Subcutaneous abdominal adipose tissue (tissue), 5 donors: Measurements from ENCODE around the gene P3H2.
A peak's percentile ranks its signal among the peaks of the same experiment; 100 is the strongest.
"Not testable (repeated sequence)": the region's sequence is repeated elsewhere in the genome, so short reads cannot be mapped to it uniquely, and the experiment has no call there.

Experiments used
- H3K27ac ChIP-seq: one replicate; pipeline ENCODE4 v1.7.0; 2013; ENCODE audit warnings: low read depth, mild to moderate bottlenecking, inconsistent platforms, low read length, moderate library complexity
- H3K27me3 ChIP-seq, 5 donors: one replicate each; pipeline ENCODE4 v1.7.0; 2013; ENCODE audit warnings: low read length in 5 of 5, inconsistent platforms in 1 of 5; ENCODE audit not compliant: control insufficient read depth in 5 of 5, insufficient read depth in 4 of 5
- H3K36me3 ChIP-seq, 5 donors: one replicate each; pipeline ENCODE4 v1.7.0; 2013; ENCODE audit warnings: low read length in 5 of 5; ENCODE audit not compliant: control insufficient read depth in 5 of 5, insufficient read depth in 5 of 5
- H3K4me1 ChIP-seq, 5 donors: one replicate each; pipeline ENCODE4 v1.7.0; 2013; ENCODE audit warnings: low read length in 5 of 5, mild to moderate bottlenecking in 3 of 5, moderate library complexity in 1 of 5; ENCODE audit not compliant: control insufficient read depth in 5 of 5, insufficient read depth in 5 of 5
- H3K4me3 ChIP-seq, 5 donors: one replicate each; pipeline ENCODE4 v1.7.0; 2013; ENCODE audit warnings: low read length in 5 of 5, low read depth in 1 of 5
- H3K9ac ChIP-seq, 5 donors: one replicate each; pipeline ENCODE4 v1.7.0; 2013; ENCODE audit warnings: low read length in 5 of 5, mild to moderate bottlenecking in 4 of 5, moderate library complexity in 3 of 5
- H3K9me3 ChIP-seq, 5 donors: one replicate each; pipeline ENCODE4 v1.7.0; 2013; ENCODE audit warnings: low read length in 5 of 5; ENCODE audit not compliant: control insufficient read depth in 5 of 5
- donor health status: healthy.
- donor health status: healthy.
- donor health status: healthy.
- donor health status: healthy.
- donor health status: healthy.

P3H2 gene

DNA sequence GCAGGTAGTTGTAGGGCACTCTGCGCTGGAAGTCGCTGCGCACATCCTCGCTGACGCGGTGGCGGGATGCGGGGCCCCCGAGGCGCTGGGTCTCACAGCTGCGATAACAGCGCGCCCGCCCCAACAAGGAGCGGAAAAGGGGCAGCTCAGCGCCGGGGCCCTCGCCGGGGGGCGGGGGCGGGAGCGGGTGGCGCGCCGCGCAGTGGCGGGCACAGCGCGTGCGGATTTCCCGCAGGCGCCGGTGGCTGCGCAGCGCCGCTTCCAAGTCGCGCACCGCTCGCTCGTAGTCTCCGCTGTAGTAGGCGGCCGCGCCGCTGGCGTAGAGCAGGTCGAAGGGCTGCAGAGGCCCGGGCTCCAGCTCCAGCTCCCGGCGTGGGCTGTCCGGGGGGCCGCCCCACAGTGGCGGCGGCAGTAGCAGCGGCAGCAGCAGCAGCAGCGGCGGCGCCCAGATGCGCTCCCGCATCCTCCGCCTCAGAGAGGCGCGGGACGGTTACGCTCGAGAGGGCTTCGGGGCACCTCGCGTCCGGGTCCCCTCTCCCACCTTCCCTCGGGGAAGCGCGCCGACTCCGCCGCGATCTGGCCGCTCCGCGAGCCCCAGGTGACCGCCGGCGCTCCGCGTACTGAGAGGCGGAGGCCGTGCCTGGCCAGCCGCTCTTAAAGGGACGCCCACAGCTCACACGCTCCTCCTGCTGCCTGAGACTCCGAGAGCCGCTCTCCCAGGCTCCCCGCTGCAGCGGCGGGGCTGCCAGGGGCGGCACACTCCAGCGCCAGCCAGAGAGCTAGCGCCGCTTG is at the start of gene P3H2:
Gene P3H2 (minus strand): TSS at position 629 of the 792 bp plus-strand sequence. CDS start 166 bp downstream, at position 463.
- Histone ChIP-seq H3K9ac (peak within 1 kb of the TSS in 1 of 5 donors; percentile 72), H3K4me3 (peak within 1 kb of the TSS; percentile 67 to 86 (median 75)), H3K27ac (peak within 1 kb of the TSS; percentile 25), H3K36me3 (no peaks in the 10 kb centered on the region), H3K4me1 (peaks cover 0 to 19% (median 16%) of the 10 kb centered on the region in 5 donors), H3K27me3 (peaks cover 0 to 28% (median 2%) of the 10 kb centered on the region in 5 donors), H3K9me3 (no peaks in the 10 kb centered on the region)

DNA sequence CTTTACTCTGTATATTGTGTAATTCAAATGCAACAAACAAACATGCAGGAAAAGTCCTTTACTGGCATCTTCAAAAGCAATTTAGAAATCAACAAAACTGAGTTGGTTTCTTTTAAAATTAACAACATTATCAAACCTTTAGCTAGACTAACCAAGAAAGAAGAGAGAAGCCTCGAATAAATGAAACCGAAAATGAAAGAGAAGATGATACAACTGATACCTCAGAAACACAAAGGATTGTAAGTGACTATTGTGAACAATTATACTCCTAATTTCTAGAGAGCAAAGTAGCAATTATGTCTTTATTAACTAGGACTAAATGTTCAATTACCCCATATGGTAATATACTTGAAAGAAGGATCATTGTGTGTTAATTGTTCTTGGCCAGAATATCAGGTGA is 49.2 kb upstream of the P3H2 start:
- Histone ChIP-seq H3K9ac (no peak overlapping the region), H3K36me3 (no peaks in the 10 kb centered on the region), H3K9me3 (no peaks in the 10 kb centered on the region), H3K4me3 (peak overlapping the region in 3 of 5 donors; percentile 6 to 43 (median 13)), H3K4me1 (peaks cover 0 to 5% (median 2%) of the 10 kb centered on the region in 5 donors), H3K27me3 (no peaks in the 10 kb centered on the region), H3K27ac (peak overlapping the region; percentile 12)

DNA sequence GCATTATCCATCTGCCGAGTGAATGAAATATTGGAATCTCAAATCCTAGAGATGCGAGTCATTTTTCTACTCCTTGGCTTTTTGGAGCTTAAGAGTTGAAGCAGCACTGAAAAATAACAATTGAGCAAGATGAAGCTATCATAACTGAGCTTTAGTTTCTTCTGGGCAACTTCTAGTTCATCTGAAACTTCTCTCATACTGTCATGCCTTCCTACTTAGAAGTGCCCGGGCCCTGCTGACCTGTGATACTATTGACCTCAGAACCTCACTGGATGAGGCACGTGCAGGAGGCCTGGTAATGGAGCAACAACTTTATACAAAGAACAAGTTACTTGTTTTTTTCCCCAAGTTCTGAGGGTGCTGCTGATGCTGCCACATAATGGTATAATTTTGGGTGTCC is 48.5 kb upstream of the P3H2 start:
- peak overlapping the region; percentile 12 for H3K27ac ChIP-seq
- H3K4me3 ChIP-seq, result no peak overlapping the region
- H3K9ac ChIP-seq, result no peak overlapping the region
- no peaks in the 10 kb centered on the region for H3K27me3 ChIP-seq
- H3K36me3 ChIP-seq, result no peaks in the 10 kb centered on the region
- no peaks in the 10 kb centered on the region for H3K9me3 ChIP-seq
- peaks cover 0 to 5% (median 2%) of the 10 kb centered on the region in 5 donors for H3K4me1 ChIP-seq

DNA sequence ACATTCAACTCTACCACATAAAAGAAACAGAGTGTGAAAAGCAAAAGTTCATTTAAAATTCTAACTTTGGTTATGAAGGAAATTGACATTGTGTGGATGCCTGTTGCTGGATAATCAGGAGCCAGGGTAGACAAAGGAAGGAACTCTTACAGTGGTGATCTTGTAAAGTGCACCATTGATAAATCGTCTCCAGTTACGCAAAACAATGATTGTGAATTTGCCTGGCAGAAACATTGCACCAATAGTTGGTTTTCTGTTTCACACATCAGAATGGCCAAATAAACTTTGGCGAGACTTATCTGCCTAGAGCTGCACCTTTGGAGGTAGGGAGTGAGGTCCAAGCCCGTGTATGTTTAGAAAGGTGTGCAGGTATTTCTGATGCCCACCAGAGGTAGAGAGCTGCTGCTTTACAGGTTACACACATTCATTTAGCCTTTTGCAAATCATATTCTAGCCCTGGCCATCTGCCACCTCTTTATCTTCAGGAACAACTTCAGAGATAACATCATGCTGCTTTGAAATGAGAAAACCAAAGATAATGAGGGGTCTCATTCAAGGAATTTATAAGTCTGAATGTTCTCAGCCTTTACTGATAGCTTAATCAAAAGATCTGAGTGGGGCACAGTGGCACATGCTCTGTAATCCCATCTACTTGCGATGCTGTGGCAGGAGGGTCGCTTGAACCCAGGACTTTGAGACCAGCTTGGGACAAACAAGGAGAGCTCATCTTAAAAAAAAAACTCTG is 47.4 kb upstream of the P3H2 start:
- Histone ChIP-seq H3K4me1 (peaks cover 0 to 5% (median 2%) of the 10 kb centered on the region in 5 donors), H3K9me3 (no peaks in the 10 kb centered on the region), H3K27ac (no peak overlapping the region), H3K36me3 (no peaks in the 10 kb centered on the region), H3K4me3 (no peak overlapping the region), H3K27me3 (no peaks in the 10 kb centered on the region), H3K9ac (no peak overlapping the region)

DNA sequence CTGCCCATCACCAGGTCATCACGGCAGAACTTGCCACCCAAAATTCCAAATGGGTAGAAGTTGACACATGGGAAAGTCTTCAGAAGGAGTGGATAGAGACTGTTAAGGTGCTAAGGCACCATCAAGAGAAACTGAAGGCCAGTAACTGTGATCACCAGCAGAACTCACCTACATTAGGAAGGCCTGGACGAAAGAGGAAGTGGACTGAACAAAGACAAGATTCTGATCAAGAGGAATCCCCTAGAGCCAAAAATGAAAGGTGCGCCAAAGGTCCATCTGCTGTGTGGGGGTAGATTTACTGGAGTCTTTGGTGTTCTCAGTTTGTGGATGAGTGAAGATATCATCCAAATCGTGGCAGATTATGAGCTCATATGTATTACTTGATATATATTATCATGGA is 46.3 kb upstream of the P3H2 start:
- Histone ChIP-seq H3K9me3 (no peaks in the 10 kb centered on the region), H3K9ac (no peak overlapping the region), H3K4me1 (peaks cover 0 to 5% (median 2%) of the 10 kb centered on the region in 5 donors), H3K27me3 (no peaks in the 10 kb centered on the region), H3K36me3 (no peaks in the 10 kb centered on the region), H3K27ac (no peak overlapping the region), H3K4me3 (no peak overlapping the region)

DNA sequence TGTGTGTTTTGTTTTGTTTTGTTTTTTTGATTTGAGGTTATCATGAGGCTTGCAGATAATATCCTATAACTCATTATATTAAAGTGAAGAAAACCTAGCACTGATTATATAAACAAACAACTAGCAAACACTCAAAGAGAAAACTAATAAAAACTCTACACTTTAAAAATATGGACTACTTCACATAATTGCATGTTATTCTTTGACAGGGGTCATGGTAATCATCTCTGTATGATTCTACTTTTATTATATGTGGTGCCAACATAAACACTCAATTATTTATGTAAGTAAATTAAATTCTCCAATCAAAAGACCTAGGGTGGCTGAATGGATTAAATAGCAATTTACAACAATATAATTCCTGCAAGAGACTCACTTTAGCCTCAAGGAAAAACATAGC is 44.6 kb upstream of the P3H2 start:
- Histone ChIP-seq H3K9me3 (no peaks in the 10 kb centered on the region), H3K4me3 (no peak overlapping the region), H3K27ac (no peak overlapping the region), H3K9ac (no peak overlapping the region), H3K36me3 (no peaks in the 10 kb centered on the region), H3K27me3 (no peaks in the 10 kb centered on the region), H3K4me1 (peaks cover 0 to 5% (median 1%) of the 10 kb centered on the region in 5 donors)

- not testable (repeated sequence) for H3K27ac ChIP-seq, H3K9me3 ChIP-seq, H3K9ac ChIP-seq, H3K27me3 ChIP-seq, H3K36me3 ChIP-seq, H3K4me1 ChIP-seq, H3K4me3 ChIP-seq
These were observed 41.3 kb upstream of the P3H2 start for GRCh38 chr3:190162013-190162412.

DNA sequence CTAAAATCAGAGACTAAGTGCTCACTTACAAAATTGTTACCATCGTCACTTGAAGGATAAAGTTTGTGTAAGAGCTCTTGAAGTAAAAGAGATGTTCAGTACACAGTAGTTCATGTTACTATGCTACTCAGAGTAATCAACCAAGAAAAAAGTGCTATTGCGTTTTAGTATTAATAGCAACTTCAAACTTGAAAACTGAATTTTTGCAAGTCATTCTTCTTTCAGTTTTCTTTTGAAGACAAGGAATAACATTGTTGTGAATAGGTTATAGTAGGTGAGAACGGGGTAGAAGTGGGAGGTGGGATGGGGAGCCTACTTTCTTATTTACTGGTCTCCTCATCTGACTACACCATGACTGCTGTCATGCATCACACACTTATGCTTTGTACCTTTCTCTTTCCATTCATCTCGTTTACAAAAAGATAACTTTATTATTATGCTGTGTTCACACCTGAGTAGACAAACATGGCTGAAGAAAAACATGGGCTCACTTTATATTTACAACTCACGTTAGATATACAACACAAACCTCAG is 39.3 kb upstream of the P3H2 start:
- no peaks in the 10 kb centered on the region for H3K36me3 ChIP-seq
- H3K4me1 ChIP-seq, result no peaks in the 10 kb centered on the region
- H3K9me3 ChIP-seq, result no peaks in the 10 kb centered on the region
- no peak overlapping the region for H3K4me3 ChIP-seq
- H3K27ac ChIP-seq, result no peak overlapping the region
- H3K27me3 ChIP-seq, result no peaks in the 10 kb centered on the region
- no peak overlapping the region for H3K9ac ChIP-seq

DNA sequence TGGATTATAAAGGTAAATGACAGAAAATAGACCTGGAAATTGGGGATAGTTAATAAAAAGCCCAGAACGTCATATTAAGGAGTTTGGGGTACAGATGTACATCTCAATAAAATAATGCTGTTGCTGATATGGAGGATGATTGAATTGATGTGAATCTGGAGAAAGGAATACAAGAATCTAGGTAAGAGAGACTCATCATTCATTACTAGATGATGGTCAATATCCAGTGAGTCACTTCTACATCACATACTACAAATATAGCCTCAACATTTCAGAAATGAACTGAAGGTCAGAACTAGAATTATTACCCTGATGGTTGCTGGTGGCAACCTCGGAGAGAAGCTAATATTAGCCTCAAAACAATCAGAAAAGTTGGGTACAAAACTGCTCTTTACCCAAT is 37.6 kb upstream of the P3H2 start:
- Histone ChIP-seq H3K9me3 (no peaks in the 10 kb centered on the region), H3K36me3 (no peaks in the 10 kb centered on the region), H3K4me1 (no peaks in the 10 kb centered on the region), H3K4me3 (no peak overlapping the region), H3K27ac (no peak overlapping the region), H3K9ac (no peak overlapping the region), H3K27me3 (no peaks in the 10 kb centered on the region)

DNA sequence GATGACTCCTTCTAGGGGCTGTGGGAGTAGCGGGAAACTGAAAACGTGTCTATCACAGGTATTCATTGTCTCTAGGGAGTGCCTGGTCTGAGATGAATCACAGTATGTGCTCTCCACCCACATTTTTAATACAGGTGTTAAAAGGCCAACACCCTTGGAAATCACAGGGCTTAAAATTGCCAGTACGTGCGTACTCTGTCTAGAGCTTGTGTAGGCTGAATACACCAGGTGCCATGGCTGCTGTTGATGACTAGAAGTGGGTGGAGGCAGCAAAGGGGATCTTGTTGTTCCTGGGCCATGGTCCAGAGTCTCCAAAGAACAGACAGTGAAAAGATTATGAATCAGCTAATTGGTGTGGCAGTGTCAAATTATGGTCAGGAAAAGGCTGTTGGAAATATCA is 35.1 kb upstream of the P3H2 start:
- H3K36me3 ChIP-seq, result no peaks in the 10 kb centered on the region
- H3K27ac ChIP-seq, result no peak overlapping the region
- H3K4me3 ChIP-seq, result no peak overlapping the region

More for the DNA sequence above, 35.1 kb upstream of the P3H2 start:
- no peaks in the 10 kb centered on the region for H3K27me3 ChIP-seq
- H3K4me1 ChIP-seq, result no peaks in the 10 kb centered on the region
- no peaks in the 10 kb centered on the region for H3K9me3 ChIP-seq
- H3K9ac ChIP-seq, result no peak overlapping the region
